Tibial artery (tissue), 4 donors: ENCODE measurements around the gene LYPD4.

Source experiments
- DNase-seq, 2 donors: peaks; one replicate each; pipeline ENCODE4 v3.0.0-alpha.2; 2019
- H3K27ac ChIP-seq, 2 donors: fragments of 200-600 bp; sonication (generic) in 1 of 2; 1 replicate in 1 of 2; 2 replicates in 1 of 2; pipeline ENCODE4 v1.5.1; 2018 to 2019; ENCODE audit warnings: mild to moderate bottlenecking in 1 of 2
- H3K27me3 ChIP-seq, 2 donors: fragments of 200-600 bp; sonication (generic) in 1 of 2; one replicate each; pipeline versions ENCODE4 v1.5.1 to v1.6.0; 2016 to 2019
- H3K36me3 ChIP-seq, 3 donors: fragments of 200-600 bp; sonication (generic) in 2 of 3; one replicate each; pipeline ENCODE4 v1.5.1; 2016 to 2019; ENCODE audit warnings: mild to moderate bottlenecking in 2 of 3
- H3K4me1 ChIP-seq, 4 donors: fragments of 200-600 bp; sonication (generic) in 2 of 4; 1 replicate in 3 of 4; 2 replicates in 1 of 4; pipeline ENCODE4 v1.5.1; 2016 to 2019
- H3K4me3 ChIP-seq, 2 donors: fragments of 200-600 bp; sonication (generic) in 1 of 2; 1 replicate in 1 of 2; 2 replicates in 1 of 2; pipeline ENCODE4 v1.5.1; 2018 to 2019; ENCODE audit warnings: mild to moderate bottlenecking in 2 of 2
- H3K9me3 ChIP-seq, 3 donors: fragments of 200-600 bp; sonication (generic) in 1 of 3; one replicate each; pipeline ENCODE4 v1.5.1; 2016 to 2019
- CTCF ChIP-seq, 2 experiments: fragments of 200-600 bp in 1 of 2; fragments of 450-650 bp in 1 of 2; IDR thresholded peaks; one replicate each; pipeline ENCODE4 v1.5.1; 2017 to 2019; ENCODE audit warnings: antibody characterized with exemption in 2 of 2, mild to moderate bottlenecking in 1 of 2, moderate library complexity in 1 of 2
- intact Hi-C: fragments of 100-400 bp; cut with DNase I; formaldehyde crosslinking; loops from one replicate; pipeline ENCODE4 v1.15.0; 2023; ENCODE audit warnings: low total_unique reads

LYPD4 gene

GRCh38 chr19:41845051-41845590, 638 bp upstream of the LYPD4 start:
- peak in 1 of 2 donors; percentile 33 for DNase-seq
- H3K4me1 ChIP-seq: no peaks in the 10 kb centered on the region
- TF ChIP-seq CTCF (IDR thresholded peaks at IDR 0.05): no peak
- no peak overlapping the region for H3K27ac ChIP-seq
- no peaks in the 10 kb centered on the region for H3K36me3 ChIP-seq
- H3K9me3 ChIP-seq: no peaks in the 10 kb centered on the region
- H3K4me3 ChIP-seq: no peak overlapping the region
- H3K27me3 ChIP-seq: peaks cover 0 to 24% of the 10 kb centered on the region in 2 donors
- intact Hi-C loops: no loop called here

GRCh38 chr19:41845001-41845050, 343 bp upstream of the LYPD4 start, which contains the start of gene DMRTC2:
TSS of gene DMRTC2 (plus strand) at chr19:41845042. CDS start at chr19:41847429, 2,387 bp downstream.
- no peak for TF ChIP-seq CTCF (IDR thresholded peaks at IDR 0.05)
- Histone ChIP-seq H3K36me3 (no peaks in the 10 kb centered on the region), H3K27me3 (peaks cover 0 to 24% of the 10 kb centered on the region in 2 donors), H3K4me1 (no peaks in the 10 kb centered on the region), H3K4me3 (no peak within 1 kb of the TSS), H3K9me3 (no peaks in the 10 kb centered on the region), H3K27ac (no peak within 1 kb of the TSS)
- intact Hi-C loops: no loop called here
- DNase-seq: no peak

GRCh38 chr19:41843371-41843770, 1.1 kb downstream of the LYPD4 start:
- H3K27ac ChIP-seq: no peak overlapping the region
- TF ChIP-seq CTCF (IDR thresholded peaks at IDR 0.05): no peak
- peaks cover 0 to 27% of the 10 kb centered on the region in 2 donors for H3K27me3 ChIP-seq
- no peak overlapping the region for H3K4me3 ChIP-seq
- intact Hi-C loops: no loop called here
- H3K4me1 ChIP-seq: no peaks in the 10 kb centered on the region
- peak in 1 of 2 donors; percentile 4 for DNase-seq
- no peaks in the 10 kb centered on the region for H3K36me3 ChIP-seq
- H3K9me3 ChIP-seq: no peaks in the 10 kb centered on the region

GRCh38 chr19:41839211-41839610, 5.3 kb downstream of the LYPD4 start:
- DNase-seq: no peak
- TF ChIP-seq CTCF (IDR thresholded peaks at IDR 0.05): no peak
- peaks cover 0 to 54% of the 10 kb centered on the region in 2 donors for H3K27me3 ChIP-seq

GRCh38 chr19:41837981-41838708, 6.3 kb downstream of the LYPD4 start:
- Histone ChIP-seq H3K4me3 (no peak overlapping the region), H3K27ac (no peak overlapping the region), H3K27me3 (peaks cover 0 to 49% of the 10 kb centered on the region in 2 donors), H3K4me1 (no peaks in the 10 kb centered on the region), H3K9me3 (no peaks in the 10 kb centered on the region), H3K36me3 (no peaks in the 10 kb centered on the region)
- intact Hi-C loops: no loop called here
- TF ChIP-seq CTCF (IDR thresholded peaks at IDR 0.05): no peak
- no peak for DNase-seq

More at GRCh38 chr19:41839211-41839610, 5.3 kb downstream of the LYPD4 start:
- H3K36me3 ChIP-seq: no peaks in the 10 kb centered on the region
- no peaks in the 10 kb centered on the region for H3K4me1 ChIP-seq
- H3K9me3 ChIP-seq: no peaks in the 10 kb centered on the region
- no peak overlapping the region for H3K4me3 ChIP-seq
- intact Hi-C loops: no loop called here
- no peak overlapping the region for H3K27ac ChIP-seq
